Sigmoid colon (tissue), 7 donors: Measurements from ENCODE around the gene PTPN2. TPM values are rescaled to one million over a fixed set of nuclear protein-coding genes. Genes with fewer than 3 reads are reported as not detected.

ENCODE experiments used
- DNase-seq: peaks from one replicate; pipeline ENCODE4 v3.0.0-alpha.2; 2019
- H3K27ac ChIP-seq, 4 donors: fragments of 200-600 bp; sonication (generic); one replicate each; pipeline ENCODE4 v1.5.1; 2016 to 2019; ENCODE audit warnings: mild to moderate bottlenecking in 1 of 4
- H3K27me3 ChIP-seq, 3 donors: fragments of 200-600 bp; sonication (generic); one replicate each; pipeline ENCODE4 v1.5.1; 2019; ENCODE audit warnings: mild to moderate bottlenecking in 1 of 3
- H3K36me3 ChIP-seq, 4 donors: fragments of 200-600 bp; sonication (generic); one replicate each; pipeline ENCODE4 v1.5.1; 2016 to 2019
- H3K4me1 ChIP-seq, 4 donors: fragments of 200-600 bp; sonication (generic); one replicate each; pipeline ENCODE4 v1.5.1; 2017 to 2019
- H3K4me3 ChIP-seq, 4 donors: fragments of 200-600 bp; sonication (generic); one replicate each; pipeline ENCODE4 v1.5.1; 2017 to 2019; ENCODE audit warnings: mild to moderate bottlenecking in 2 of 4, moderate library complexity in 1 of 4
- H3K9me3 ChIP-seq, 4 donors: fragments of 200-600 bp in 3 of 4; sonication (generic) in 3 of 4; one replicate each; pipeline versions ENCODE4 v1.5.1 to v1.6.1; 2013 to 2019
- EP300 ChIP-seq, 4 donors: sonication (generic); formaldehyde crosslinking; IDR thresholded peaks; one replicate each; pipeline ENCODE4 v1.6.1; 2017; ENCODE audit warnings: antibody characterized with exemption in 4 of 4
- POLR2A ChIP-seq, 2 donors: fragments of 450-650 bp; IDR thresholded peaks; one replicate each; pipeline ENCODE4 v1.6.1; 2016; ENCODE audit warnings: antibody characterized with exemption in 2 of 2, mild to moderate bottlenecking in 2 of 2, moderate library complexity in 2 of 2
- POLR2AphosphoS5 ChIP-seq, 4 donors: sonication (generic); formaldehyde crosslinking; IDR thresholded peaks; one replicate each; pipeline ENCODE4 v1.6.1; 2017; ENCODE audit warnings: antibody characterized with exemption in 4 of 4
- WGBS, 2 donors: extraction: QIAGEN DNeasy Blood & Tissue Kit; methylation state at CpG; one replicate each; pipeline ENCODE4 v1.1.7; 2013; 5-methylcytosine and 5-hydroxymethylcytosine counted together
- intact Hi-C: fragments of 100-400 bp; cut with DNase I; formaldehyde crosslinking; loops from one replicate; pipeline ENCODE4 v1.15.1; 2023
- polyA plus RNA-seq, 3 donors: library from polyadenylated mRNA; stranded (reverse); fragments of 200-250 nt; gene quantifications; one replicate each; pipeline ENCODE4 v1.2.3, GENCODE V29; 2013
- total RNA-seq, 4 donors: library from RNA; depleted of rRNA; stranded (reverse); fragments of >200 nt; gene quantifications; one replicate each; pipeline ENCODE4 v1.1.0, GENCODE V29; 2016
- TF ChIP-seq, protein P1 (sequence below), 4 experiments: fragments of 450-650 bp in 3 of 4; fragments of 200-600 bp in 1 of 4; IDR thresholded peaks; one replicate each; pipeline ENCODE4 v1.5.1; 2016 to 2019; ENCODE audit warnings: antibody characterized with exemption in 4 of 4, mild to moderate bottlenecking in 3 of 4, moderate library complexity in 2 of 4
- donor health status: healthy with polysubstance abuse.
- donor health status: Bipolar disorder and iron deficiency.
- donor health status: healthy.

Gene PTPN2
- total and polyA plus RNA-seq, 7 donors, result 20.0 to 43.1 (median 31.0) TPM

DNA sequence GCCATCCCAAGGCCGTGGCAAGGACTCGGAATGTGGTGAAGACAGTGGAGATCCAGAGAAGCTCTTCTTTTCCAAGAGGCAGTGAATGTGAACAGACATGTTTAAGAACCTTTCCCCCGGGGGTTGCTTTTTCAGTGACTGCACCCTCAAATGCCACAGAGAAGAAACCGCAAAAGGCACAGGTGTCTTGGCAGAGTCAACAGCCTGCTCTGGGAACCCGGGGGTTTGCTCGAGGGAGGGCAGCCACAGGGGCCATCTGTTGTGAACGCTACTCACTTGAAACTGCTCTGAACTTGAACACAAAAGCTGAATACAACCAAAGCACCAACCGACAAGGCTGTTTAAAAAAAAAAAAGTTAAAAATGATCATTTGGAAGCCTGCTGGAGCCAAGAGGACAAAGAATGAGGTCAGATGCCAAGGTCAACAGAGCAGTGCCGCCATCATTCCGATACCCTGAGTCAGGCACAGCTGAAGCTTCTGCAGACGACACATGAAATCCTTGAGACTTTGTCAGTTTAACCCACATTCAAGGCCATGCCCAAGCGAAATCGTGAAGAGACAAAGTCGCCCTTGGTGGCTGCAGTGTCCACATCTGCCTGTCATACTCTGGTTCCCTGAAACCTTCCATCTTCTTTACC is 133.8 kb downstream of the PTPN2 start:
- Histone ChIP-seq H3K4me1 (no peaks in the 10 kb centered on the region), H3K36me3 (no peaks in the 10 kb centered on the region), H3K9me3 (no peaks in the 10 kb centered on the region), H3K27ac (no peak overlapping the region), H3K4me3 (no peak overlapping the region), H3K27me3 (no peaks in the 10 kb centered on the region)
- intact Hi-C loops, result no loop called here
- 58 to 85% methylated on average over 14 of the region's 14 CpGs for WGBS, 2 donors
- TF ChIP-seq POLR2A (IDR thresholded peaks at IDR 0.05) (no peak), EP300 (IDR thresholded peaks at IDR 0.05) (no peak), POLR2AphosphoS5 (IDR thresholded peaks at IDR 0.05) (no peak)
- TF ChIP-seq, protein P1, sequence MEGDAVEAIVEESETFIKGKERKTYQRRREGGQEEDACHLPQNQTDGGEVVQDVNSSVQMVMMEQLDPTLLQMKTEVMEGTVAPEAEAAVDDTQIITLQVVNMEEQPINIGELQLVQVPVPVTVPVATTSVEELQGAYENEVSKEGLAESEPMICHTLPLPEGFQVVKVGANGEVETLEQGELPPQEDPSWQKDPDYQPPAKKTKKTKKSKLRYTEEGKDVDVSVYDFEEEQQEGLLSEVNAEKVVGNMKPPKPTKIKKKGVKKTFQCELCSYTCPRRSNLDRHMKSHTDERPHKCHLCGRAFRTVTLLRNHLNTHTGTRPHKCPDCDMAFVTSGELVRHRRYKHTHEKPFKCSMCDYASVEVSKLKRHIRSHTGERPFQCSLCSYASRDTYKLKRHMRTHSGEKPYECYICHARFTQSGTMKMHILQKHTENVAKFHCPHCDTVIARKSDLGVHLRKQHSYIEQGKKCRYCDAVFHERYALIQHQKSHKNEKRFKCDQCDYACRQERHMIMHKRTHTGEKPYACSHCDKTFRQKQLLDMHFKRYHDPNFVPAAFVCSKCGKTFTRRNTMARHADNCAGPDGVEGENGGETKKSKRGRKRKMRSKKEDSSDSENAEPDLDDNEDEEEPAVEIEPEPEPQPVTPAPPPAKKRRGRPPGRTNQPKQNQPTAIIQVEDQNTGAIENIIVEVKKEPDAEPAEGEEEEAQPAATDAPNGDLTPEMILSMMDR (IDR thresholded peaks at IDR 0.05), result no peak
- DNase-seq, result no peak

DNA sequence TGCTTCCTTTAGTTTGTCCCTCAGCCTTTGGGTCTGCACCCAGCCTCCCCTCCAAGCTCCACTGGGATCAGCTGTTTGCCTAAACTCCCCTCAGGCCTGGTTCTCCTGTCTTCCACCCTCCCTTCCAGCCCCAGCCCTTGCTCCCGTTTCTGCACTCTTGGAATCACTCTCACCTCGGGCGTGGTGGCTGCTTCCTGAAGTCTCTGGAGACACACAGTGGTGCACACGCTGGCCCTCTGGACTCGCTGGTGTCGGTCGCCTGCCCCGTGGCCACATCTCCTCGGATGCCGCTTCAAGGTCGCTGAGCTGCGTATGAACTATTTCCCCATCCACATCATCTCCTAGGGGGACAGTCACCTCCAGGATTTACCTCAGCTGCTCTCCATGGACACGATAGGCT is 134.9 kb downstream of the PTPN2 start:
- WGBS, 2 donors, result 72 to 74% methylated on average over 13 of the region's 13 CpGs
- no peak for TF ChIP-seq POLR2AphosphoS5 (IDR thresholded peaks at IDR 0.05)
- TF ChIP-seq, protein P1 (IDR thresholded peaks at IDR 0.05), result no peak
- no peak for TF ChIP-seq EP300 (IDR thresholded peaks at IDR 0.05)
- no peak for TF ChIP-seq POLR2A (IDR thresholded peaks at IDR 0.05)
- no peak for DNase-seq
- Histone ChIP-seq H3K4me3 (no peak overlapping the region), H3K4me1 (no peaks in the 10 kb centered on the region), H3K36me3 (no peaks in the 10 kb centered on the region), H3K27ac (no peak overlapping the region), H3K9me3 (no peaks in the 10 kb centered on the region), H3K27me3 (no peaks in the 10 kb centered on the region)
- intact Hi-C loops, result no loop called here

DNA sequence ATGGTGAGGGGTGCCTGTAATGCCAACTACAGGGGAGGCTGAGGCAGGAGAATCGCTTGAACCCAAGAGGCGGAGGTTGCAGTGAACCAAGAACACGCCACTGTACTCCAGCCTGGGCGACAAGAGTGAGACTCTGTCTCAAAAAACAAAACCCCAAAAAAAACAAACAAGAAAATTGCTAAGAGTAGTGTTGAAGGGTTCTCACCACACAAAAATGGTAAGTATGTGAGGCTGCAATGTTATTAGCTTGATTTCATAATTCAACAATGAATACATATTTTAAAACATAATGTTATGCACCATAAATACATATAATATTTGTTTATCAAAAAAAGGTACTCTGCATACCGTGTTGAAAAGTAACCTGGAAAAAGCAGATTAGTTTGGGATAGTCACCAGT is 135.4 kb downstream of the PTPN2 start:
- H3K36me3 ChIP-seq, result no peaks in the 10 kb centered on the region
- no peak overlapping the region for H3K27ac ChIP-seq
- H3K9me3 ChIP-seq, result no peaks in the 10 kb centered on the region
- TF ChIP-seq POLR2A (IDR thresholded peaks at IDR 0.05), result no peak
- no peak for TF ChIP-seq POLR2AphosphoS5 (IDR thresholded peaks at IDR 0.05)
- no peak for TF ChIP-seq EP300 (IDR thresholded peaks at IDR 0.05)
- TF ChIP-seq, protein P1 (IDR thresholded peaks at IDR 0.05), result no peak
- H3K27me3 ChIP-seq, result no peaks in the 10 kb centered on the region
- 89 to 92% methylated on average over 5 of the region's 5 CpGs for WGBS, 2 donors
- DNase-seq, result no peak
- H3K4me3 ChIP-seq, result no peak overlapping the region
- no peaks in the 10 kb centered on the region for H3K4me1 ChIP-seq
- intact Hi-C loops, result no loop called here

DNA sequence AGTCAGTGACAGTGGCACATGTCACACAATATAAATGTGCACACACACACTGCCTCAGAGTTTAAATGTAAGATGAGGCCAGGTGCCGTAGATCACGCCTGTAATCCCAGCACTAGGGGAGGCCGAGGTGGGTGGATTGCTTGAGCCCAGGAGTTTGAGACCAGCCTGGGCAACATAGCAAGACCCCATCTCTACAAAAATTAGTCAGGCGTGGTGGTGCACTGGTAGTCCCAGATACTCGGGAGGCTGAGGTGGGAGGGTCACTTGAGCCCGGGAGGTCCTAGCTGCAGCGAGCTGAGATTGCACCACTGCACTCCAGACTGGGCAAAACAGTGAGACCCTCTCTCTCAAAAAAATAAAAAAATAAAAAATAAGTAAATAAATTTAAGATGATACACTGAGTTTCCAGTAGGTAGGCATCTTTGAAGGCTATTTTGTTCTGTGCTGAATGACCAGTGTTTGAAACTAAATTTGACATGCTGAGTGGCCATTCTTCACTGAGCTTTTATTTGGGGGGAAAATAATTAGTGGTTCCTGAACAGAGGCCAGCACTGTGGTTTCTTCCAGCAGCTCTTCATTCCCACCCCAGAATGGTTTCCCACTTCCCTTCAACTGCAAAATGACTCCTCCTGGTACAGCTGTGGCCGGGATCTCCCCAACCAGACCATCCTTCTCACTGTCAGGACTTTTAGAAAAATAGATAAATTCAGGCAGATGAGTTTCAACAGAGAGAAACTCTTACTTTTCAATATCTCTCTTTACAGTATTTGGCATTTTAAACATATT is 136.3 kb downstream of the PTPN2 start:
- TF ChIP-seq EP300 (IDR thresholded peaks at IDR 0.05), result no peak
- no peak for TF ChIP-seq POLR2A (IDR thresholded peaks at IDR 0.05)
- TF ChIP-seq POLR2AphosphoS5 (IDR thresholded peaks at IDR 0.05), result no peak
- TF ChIP-seq, protein P1 (IDR thresholded peaks at IDR 0.05), result no peak
- H3K27ac ChIP-seq, result no peak overlapping the region
- no peak overlapping the region for H3K4me3 ChIP-seq
- no peaks in the 10 kb centered on the region for H3K4me1 ChIP-seq
- intact Hi-C loops, result no loop called here
- DNase-seq, result no peak
- H3K36me3 ChIP-seq, result no peaks in the 10 kb centered on the region
- H3K9me3 ChIP-seq, result no peaks in the 10 kb centered on the region
- WGBS, 2 donors, result 91 to 92% methylated on average over 8 of the region's 8 CpGs
- H3K27me3 ChIP-seq, result no peaks in the 10 kb centered on the region
